Hypothalamus (tissue), 51 donors: Measurements from ENCODE around the gene RPS6KA3.
"Not testable (repeated sequence)": the region's sequence is repeated elsewhere in the genome, so short reads cannot be mapped to it uniquely, and the experiment has no call there.

Source experiments
- DNase-seq, 51 donors: peaks; one replicate each; lab custom pipeline; 2025; lab: John Stamatoyannopoulos, UW

RPS6KA3 gene

DNA sequence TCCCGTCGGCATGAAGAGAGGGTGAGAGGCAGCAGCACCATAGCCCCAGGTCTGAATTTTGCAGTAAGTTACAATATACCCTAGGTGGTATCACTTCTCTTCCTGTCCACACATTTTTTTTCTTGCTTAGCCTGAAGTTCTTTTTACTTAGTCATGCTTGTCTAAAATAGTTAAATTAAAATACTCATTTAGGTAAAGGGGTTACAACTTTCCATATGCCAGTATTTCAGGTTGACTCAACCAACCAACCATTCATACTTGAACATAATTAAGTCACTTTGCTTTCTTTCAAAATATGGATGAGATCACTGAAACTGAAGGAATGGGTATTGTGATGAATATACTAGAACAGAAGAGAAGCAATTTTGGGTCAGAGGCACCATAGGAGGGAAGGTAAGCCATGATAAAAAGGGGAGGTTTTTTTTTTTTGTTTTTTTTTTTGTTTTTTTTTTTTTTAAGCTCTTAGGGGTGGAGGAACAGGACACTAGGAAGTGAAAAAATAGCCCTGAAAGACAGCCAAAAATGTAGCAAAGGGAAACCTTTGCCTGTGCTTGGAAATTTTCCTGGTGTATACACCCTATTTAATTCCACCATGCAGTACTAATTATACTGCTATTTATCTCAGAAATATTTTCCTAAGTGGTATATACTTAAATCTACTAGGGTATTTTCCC, 41.8 kb downstream of the RPS6KA3 start:
- DNase-seq = no peak

- DNase-seq = no peak
Measured at GRCh38 chrX:20221902-20222301, 44.8 kb downstream of the RPS6KA3 start.

- DNase-seq = no peak
Measured at GRCh38 chrX:20218836-20219505, 47.7 kb downstream of the RPS6KA3 start.

DNA sequence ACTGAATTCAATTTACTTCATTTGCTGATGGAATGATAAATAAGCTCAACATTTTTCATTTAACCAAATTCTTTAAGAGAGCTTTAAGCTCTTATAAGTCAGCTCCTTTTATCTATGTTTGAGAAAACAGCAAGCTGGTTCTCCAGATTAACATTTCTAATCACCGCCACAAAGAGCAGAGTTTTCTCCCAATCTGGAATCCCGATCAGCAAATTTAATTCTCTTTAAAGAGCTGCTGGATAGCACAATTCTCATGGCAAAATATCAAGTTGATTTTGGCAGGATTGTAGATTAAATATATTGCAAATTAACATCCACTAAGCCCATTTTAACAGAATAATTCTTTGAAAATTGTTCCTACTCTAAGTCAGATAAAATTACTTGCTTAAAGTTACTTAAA, 48.8 kb downstream of the RPS6KA3 start:
- DNase-seq = no peak

GRCh38 chrX:20217271-20217670, 49.4 kb downstream of the RPS6KA3 start:
- DNase-seq = no peak

- DNase-seq = no peak
Measured at GRCh38 chrX:20215565-20215964, 51.1 kb downstream of the RPS6KA3 start.

DNA sequence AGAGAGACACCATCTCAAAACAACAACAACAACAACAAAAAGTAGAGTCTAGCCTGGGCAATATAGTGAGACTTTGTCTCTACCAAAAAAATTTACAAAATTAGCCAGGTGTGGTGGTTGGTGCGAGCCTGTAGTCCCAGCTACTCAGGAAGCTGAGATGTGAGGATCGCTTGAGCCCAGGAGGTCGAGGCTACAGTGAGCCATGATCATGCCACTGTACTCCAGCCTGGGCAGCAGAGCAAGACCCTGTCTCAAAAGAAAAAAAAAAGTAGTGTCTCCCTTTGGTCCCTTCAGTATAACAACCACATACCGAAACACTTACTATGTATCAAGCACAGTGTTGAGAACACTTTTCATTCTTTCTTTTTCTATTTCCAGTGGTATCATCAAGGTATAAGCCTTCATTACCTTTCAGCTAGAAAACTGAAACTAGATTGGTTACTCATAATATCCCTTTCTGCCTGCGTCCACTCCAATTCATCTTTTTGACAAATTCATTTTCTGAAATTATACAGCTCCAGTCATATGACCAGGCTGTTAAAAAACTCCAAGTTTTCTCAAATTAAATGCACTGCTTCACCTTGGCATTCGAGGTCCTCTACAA, 54.1 kb downstream of the RPS6KA3 start:
- DNase-seq = no peak

DNA sequence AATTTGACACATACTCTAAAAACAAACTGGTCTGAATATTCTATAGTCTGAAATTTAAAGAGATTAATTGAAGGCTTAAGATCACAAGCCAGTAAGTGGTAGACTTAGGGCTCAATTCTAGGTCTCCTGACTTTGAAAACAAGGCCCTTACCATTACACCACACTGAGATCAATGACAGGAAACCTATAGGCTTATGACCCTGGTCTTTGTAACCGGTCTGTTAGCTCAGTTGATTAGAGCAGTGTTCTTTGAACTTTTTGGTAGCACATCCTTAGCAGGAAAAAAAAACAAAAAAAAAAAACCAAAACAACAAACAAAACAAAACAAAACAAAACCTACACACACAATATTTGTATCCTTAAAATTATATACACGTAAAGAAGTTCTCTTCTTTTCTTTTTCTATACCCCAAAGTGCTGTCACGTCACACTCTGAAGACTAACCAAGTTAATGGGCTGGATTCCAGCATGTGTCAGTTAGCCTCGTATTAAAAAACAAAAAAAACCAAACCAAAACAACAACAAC, 55.4 kb downstream of the RPS6KA3 start:
- no peak for DNase-seq

GRCh38 chrX:20205927-20206708, 60.6 kb downstream of the RPS6KA3 start:
- DNase-seq = no peak

GRCh38 chrX:20204351-20204750, 62.4 kb downstream of the RPS6KA3 start:
- no peak for DNase-seq

- no peak for DNase-seq
Measured at GRCh38 chrX:20197641-20198210, 69.0 kb downstream of the RPS6KA3 start.

DNA sequence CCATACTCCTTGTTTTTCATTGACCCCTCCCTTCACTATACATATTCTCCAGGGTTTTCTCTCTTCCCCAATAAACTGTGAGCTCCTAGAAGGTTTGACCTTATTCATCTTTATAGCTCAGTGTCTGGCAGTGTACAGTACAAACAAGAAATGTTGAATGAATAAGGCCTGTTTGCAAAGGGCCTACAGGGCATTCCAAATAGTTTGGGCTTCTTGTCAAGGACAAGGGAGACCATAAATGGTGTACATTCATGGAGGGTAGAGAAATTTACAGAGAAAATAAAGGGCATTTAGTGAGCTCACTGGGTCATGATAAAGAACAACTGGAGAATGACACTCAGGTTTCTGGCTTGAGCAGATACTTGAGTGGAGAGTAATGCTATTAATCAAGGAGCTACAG, 77.5 kb downstream of the RPS6KA3 start:
- no peak for DNase-seq

DNA sequence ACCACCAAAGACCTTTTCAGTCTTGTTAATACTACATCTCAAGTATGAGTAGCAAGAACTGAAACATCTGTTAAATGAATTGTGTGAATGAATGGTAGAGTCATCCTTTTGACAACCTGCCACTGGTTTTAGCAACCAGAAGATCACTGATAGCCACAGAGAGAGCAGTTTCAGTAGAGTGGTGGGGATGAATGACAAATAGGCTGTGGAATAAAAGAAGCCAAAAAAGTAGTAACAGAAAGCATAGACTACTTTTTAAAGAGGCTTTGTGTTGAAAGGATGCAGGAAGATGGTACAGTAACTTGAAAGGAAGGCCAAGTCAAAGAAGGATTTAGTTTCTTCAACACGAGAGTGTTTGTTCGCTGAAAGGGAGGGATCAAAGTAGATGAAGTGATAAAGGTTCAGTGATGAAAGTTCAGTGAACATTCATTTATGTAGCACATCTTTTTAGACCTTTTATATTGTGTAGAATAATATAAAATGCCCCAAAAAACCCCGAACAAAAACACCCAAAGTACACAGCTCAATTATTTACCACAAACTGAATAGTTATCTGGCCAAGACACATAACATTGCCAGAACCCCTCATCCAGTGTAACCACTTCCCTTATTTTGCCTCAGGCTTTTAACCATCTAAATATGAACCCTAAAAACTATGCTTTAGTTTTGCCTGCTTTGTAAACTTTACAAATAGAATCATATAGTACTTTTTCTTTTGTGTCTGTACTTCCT, 84.9 kb downstream of the RPS6KA3 start:
- DNase-seq = no peak

- no peak for DNase-seq
Measured at GRCh38 chrX:20177093-20177492, 89.6 kb downstream of the RPS6KA3 start.

DNA sequence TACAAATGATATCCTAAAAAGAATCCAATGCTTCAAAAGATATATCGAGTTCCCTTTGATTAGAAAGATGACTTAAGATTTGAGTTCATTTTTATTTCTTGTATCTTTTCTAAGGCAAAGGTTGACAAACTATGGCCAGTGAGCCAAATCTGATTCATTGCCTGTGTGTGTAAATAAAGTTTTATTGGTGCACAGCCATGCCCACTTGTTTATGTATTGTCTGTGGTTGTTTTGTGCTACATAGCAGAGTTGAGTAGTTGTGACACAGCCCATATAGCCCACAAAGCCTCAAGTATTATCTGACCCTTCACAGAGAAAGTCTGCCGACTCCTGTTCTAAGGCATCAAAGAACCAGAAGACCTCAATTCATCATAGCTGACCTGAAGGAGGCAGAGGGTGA, 92.9 kb downstream of the RPS6KA3 start:
- DNase-seq = no peak

GRCh38 chrX:20173313-20173712, 93.4 kb downstream of the RPS6KA3 start:
- no peak for DNase-seq

DNA sequence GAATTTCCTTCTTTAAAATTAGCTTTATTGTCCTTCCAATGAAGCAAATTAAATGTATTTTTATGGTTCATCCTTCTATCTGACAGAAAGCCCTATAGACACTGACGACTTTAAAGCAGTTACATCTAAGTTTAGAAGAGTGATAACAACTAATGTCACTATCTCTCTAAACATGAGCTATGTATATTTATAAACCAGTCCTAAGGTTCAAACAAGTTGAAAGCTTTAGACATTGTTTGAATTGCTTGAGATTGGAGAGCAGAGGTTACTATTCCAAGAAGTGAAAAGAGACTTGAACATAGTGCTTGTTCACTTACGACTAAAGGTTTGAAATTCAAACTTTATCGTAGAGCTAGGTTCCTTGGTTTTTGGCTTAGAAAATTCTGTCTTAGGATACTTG, 94.8 kb downstream of the RPS6KA3 start:
- DNase-seq = no peak

- not testable (repeated sequence) for DNase-seq
Measured at GRCh38 chrX:20162516-20162915, 104.2 kb downstream of the RPS6KA3 start.

GRCh38 chrX:20159797-20160385, 106.8 kb downstream of the RPS6KA3 start:
- no peak for DNase-seq

DNA sequence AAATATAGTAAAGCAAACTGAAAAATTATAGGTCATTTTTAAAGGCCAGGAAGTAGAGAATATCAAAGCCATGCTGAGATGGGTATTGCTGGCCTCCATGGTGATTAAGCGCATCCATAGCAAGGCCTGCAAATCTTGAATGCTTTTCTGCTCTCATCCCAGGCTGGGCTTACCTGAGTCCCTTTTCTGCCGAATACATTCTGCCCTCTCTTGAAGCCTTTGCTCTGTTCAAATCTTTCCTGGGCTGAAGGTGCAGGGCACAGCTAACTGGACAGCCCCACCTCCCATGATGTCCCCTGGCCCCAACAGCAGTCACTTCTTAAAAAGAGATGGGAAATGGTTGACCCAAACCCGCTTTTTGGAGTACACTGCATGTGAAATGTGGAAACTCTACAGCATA, 115.0 kb downstream of the RPS6KA3 start:
- no peak for DNase-seq
